Amniotic epithelial cell (primary cell): ENCODE results near the gene RPP14.
"Not testable (repeated sequence)": the region's sequence is repeated elsewhere in the genome, so short reads cannot be mapped to it uniquely, and the experiment has no call there.

Source experiments
- DNase-seq: peaks from one replicate; pipeline ENCODE4 v3.0.0-alpha.2; 2010; ENCODE audit warnings: low read depth

RPP14 gene

DNA sequence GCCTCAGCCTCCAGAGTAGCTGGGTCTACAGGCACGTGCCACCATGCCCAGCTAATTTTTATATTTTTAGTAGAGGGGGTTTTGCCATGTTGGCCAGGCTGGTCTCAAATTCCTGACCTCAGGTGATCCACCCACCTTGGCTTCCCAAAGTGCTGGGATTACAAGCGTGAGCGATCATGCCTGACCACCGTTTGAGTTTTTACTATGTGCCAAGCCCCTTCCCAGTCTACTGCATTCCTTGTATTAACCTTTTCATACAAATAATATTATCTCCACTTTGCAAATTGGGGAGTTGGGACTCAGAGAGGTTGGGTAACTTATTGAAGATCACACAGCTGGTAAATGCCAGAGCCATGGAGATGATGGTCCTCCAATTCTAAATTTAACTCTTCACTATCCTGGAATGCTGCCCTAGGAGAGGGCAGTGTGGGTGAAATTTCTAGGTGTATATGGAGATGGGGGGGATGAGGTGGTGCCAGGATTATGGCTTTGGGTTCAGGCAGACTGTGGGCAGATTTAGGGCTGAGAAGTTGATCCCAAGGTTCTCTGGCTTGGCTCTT, 25.6 kb downstream of the RPP14 start:
- no peak for DNase-seq

DNA sequence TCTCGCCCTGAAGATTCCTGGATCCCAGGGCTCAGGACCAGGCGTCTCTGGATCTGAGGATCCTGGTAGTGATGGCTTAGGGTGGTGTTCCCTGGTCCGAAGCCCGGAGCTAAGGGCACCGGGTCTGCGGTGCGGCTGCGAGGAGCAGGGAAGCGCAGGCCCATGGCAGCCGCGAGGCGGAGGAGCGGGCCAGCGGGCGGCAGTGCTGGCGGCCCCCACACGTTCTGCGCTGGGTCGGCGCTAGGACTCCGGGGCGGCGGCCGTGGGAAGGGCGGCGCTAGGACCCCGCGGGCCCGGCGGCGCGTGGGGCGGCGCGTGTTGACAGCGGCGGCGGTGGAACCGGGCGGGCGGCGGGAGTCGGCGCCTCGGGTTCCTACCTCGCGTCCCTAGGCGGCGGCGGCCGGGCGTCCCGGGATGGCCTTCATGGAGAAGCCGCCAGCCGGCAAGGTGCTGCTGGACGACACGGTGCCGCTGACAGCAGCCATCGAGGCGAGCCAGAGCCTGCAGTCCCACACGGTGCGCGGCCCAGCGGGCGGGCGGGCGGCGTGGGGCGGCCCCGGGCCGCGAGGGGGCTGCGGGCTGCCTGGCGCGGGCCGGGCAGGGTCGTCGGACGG, 26.6 kb downstream of the RPP14 start, which contains the start of gene PXK:
Gene PXK (plus strand): TSS at position 318 of the 614 bp plus-strand sequence. CDS start 97 bp downstream, at position 415.
- DNase-seq, result peak; percentile 71

DNA sequence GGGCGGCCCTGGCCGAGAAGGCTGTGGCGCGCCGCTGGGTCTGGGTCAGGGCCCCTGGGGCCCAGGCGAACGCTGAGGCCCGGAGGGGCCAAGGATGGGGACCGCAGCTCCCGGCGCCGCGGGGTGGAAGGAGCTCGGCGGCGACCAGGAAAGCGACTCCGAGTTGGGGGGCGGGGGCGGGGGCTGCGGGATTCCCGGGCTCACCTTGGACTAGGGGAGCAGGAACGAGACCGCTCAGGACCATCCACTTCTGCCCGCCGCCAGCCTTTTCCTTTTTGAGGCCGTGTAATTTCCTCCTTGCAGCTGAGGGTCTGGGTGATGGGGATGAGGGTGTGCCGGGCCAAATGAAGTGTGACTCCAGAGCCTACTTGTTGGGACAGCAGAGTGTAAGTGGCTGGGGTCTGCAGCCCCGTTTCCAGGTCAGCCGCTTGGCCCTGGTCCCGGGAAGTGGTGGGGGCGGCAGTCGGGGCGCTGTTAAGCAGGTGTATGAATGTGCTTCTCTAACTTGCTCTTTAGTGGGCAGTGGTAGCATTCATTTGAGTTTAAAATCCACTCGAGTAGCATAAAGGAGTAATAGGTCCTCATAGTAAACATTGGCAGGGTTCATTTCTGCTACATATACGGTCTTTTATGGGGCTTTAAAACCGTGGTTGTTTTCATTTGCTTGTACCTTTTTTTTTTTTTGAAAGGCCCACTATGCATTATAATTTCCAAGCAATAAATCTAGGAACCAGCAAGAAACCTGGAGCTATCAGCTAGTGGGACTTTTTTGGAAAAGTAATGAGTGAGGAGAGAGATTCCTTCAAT, 27.4 kb downstream of the RPP14 start:
- DNase-seq, result peak; percentile 46

DNA sequence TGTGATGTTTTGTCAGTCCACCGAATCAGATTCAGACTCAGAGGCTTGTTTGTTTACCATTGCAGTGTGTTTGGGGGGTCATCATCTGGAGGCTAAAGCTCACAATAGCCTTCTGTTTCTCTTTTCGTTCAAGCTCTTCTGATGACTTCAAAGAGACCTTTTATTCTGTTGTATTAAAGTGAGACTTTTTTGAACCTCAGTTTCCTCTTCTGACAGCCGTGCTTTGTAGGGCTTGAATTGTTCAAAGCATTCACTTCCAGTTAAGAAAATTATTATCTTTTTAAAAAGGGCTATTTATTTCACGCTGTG, 27.9 kb downstream of the RPP14 start:
- DNase-seq, result peak; percentile 20

DNA sequence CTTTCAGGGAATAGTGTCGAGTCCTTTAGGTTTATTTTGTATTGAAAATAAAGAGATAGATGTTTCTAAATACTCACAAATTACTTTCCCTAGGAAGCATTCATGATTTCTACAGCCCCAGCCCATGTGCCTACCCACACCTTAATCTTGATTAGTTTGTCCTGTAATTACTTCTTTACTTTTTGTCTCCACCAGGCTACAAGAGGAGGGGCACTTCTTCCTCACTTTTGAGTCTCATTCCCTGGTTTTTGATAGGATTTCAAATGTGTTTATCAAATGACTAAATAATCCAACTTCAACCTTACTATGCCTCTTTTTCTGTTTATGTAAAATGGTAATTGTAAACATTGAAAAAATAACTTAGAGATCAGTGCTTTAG, 28.4 kb downstream of the RPP14 start:
- no peak for DNase-seq

DNA sequence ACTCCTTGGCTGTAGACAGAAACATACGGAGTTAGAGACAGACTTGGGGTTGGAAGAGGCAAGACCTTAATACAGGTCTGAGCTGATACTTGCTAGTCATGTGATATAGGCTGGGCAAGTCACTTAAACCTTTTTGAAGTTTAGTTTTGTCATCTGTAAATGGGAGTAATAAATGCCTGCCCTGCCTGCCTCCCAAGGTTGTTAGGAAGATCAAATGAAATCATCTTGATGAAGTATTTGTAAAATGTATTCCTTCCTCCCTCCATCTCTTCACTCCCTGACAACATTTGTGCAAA, 29.6 kb downstream of the RPP14 start:
- DNase-seq, result no peak

DNA sequence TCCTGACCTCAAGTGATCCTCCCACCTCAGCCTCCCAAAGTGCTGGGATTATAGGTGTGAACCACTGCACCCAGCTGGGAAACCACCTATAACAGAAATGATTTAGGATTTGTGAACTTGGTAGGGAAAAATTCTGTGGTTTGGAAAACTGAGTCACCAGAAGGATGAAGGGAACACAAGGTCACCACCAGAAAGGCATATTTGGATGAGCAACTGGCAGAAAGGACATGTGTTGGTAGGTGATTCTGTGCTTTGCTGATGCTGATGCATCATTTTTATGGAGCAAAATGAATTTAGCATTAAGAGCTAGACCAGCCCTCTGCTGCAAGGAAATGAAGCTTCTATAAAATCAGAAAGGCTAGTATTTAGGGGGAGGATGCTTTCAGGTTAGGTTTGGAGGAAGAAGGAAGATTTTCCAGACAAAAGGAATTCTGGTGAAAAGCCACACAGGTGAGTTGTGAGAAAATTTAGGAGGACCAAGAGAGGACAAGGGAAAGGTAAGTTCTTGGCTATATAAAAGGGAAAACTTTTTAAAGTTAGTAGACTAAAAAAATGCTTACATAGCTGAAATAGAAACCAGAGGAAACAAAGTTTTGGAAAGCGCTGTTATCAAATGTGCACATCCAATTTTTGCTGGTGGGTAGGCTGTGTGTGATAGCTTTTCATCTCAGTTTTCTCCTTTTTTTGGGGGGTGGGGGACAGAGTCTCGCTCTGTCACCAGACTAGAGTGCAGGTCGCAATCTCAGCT, 30.3 kb downstream of the RPP14 start:
- peak; percentile 90 for DNase-seq

DNA sequence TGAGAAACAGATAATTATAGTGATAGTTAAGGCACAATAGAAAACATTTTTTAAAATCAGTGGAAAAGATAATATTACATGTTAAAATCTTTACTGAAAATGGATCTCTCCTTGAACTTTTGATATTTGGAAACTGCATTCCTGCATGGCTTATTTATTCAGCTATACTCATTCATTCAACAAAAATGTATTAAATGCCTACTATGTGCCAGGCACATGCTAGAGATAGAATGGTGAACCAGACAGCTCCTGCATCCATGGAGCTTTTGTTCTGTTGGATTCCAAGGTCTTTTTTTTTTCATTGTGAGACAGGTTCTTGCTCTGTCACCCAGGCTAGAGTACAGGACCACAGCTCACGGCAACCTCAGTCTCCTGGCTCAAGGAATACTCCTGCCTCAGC, 31.1 kb downstream of the RPP14 start:
- DNase-seq, result no peak

DNA sequence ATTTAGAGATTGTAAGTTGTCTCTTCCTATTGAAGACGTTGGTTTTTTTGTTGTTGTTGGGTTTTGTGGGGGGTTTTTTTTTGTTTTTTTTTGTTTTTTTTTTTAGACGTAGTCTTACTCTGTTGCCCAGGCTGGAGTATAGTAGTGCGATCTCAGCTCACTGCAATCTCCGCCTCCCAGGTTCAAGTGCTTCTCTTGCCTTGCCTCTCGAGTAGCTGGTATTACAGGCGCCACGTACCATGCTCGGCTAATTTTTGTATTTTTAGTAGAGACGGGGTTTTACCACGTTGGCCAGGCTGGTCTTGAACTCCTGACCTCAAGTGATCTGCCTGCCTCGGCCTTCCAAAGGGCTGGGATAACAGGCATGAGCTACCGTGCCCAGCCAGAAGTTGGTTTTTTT, 33.1 kb downstream of the RPP14 start:
- not testable (repeated sequence) for DNase-seq

DNA sequence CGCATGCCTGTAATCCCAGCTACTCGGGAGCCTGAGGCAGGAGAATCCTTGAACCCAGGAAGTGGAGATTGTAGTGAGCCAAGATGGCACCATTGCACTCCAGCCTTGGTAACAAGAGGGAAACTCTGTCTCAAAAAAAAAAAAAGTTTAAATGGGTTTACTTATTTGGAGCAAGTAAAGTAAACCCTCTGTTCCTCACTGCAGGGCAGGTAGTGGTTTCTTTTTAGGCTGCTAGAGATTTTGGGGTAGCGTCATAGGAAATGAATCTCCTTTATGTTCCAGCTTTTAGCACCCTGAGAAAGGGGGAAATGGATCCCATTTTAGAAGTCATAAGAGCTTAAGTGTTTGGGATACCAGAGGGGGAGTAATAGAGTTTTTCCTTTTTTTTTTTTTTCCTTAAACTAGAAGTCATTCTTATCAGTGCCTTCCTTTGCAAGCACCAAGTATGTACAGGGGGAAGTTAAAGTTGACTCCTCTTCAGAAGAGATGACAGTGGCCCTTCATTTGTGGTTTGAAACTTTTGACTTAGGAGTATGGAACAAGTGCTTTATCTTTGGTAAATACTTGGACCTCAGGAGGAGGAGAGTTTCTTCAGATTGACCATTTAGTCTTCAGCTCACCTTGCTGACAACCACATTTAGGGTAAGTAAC, 34.7 kb downstream of the RPP14 start:
- DNase-seq, result no peak

DNA sequence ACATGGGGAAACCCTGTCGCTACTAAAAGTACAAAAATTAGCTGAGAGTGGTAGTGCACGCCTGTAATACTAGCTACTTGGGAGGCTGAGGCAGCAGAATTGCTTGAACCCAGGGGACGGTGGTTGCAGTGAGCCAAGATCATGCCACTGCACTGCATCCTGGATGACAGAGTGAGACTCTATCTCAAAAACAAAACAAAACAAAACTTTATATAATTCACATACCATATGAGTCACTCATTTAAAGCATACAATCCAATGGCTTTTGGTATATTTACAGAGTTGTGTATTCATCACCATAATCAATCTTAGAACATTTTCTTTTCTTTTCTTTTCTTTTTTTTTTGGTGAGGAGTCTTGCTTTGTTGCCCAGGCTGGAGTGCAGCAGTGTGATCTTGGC, 35.3 kb downstream of the RPP14 start:
- DNase-seq, result no peak

DNA sequence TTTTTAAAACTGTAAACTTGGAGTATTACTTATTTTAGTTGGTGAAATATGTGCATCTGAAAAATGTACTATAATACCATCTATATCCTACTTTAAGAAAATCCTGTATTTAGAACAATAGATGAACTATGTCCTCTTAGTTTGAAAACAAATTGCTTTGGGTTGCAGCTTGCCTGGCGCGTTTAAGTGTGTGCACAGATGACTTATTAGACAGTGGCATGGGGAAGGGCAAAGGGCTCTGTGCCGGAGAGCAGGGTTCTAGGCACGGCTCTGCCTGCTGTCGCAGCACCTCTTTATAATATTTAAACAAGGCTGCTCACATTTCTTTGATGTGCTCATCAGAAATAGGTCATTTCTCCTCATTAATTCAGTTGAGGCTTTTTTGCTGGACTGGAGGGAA, 36.6 kb downstream of the RPP14 start:
- DNase-seq, result peak; percentile 24

DNA sequence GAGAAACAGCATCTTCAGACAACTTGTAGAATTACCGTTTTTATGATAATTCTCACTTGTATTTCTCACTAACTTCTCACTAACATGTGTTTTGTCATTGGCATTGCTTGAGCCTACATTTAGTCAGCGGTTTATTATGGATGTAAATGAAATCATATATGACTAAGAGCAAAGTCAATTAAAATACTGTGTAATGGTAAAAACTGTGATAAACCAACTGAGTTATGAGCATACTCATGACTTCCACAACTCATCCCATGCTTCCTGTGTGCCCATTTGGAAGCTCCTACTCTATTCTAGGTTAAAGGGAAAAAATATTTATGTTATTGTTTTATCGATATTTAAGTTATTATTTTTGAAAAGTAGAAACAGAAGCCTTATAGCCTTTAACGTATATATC, 39.4 kb downstream of the RPP14 start:
- peak; percentile 19 for DNase-seq

DNA sequence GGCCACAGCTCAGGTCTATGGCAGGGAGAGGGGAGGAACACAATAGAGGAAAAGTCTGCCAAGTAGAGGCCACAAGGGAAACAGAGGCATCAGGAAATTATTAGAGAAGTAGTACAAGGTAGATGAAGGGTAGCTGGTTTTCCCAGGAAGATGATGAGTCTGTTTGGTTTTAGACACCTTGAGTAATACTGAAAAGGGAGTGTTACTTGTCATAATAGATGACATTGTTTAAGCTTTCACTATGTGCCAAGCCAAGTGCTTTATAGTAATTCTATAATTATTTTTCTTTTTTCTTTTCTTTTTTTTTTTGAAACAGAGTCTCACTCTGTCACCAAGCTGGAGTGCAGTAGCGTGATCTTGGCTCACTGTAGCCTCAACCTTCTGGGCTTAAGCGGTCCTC, 40.3 kb downstream of the RPP14 start:
- DNase-seq, result no peak

DNA sequence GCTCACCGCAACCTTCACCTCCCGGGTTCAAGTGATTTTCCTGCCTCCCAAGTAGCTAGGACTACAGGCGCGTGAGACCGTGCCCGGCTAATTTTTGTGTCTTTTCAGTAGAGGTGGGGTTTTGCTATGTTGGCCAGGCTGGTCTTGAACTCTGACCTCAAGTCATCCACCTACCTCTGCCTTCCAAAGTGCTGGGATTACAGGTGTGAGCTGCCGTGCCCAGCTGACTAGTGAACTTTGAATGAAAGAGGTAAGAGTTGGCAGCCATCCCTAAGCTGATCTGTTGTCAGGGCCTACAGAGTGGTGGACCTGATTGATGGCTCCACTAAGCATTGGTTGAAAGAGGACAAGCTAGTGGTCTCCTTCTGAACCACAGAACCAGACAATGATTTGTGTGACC, 41.9 kb downstream of the RPP14 start:
- DNase-seq, result no peak

DNA sequence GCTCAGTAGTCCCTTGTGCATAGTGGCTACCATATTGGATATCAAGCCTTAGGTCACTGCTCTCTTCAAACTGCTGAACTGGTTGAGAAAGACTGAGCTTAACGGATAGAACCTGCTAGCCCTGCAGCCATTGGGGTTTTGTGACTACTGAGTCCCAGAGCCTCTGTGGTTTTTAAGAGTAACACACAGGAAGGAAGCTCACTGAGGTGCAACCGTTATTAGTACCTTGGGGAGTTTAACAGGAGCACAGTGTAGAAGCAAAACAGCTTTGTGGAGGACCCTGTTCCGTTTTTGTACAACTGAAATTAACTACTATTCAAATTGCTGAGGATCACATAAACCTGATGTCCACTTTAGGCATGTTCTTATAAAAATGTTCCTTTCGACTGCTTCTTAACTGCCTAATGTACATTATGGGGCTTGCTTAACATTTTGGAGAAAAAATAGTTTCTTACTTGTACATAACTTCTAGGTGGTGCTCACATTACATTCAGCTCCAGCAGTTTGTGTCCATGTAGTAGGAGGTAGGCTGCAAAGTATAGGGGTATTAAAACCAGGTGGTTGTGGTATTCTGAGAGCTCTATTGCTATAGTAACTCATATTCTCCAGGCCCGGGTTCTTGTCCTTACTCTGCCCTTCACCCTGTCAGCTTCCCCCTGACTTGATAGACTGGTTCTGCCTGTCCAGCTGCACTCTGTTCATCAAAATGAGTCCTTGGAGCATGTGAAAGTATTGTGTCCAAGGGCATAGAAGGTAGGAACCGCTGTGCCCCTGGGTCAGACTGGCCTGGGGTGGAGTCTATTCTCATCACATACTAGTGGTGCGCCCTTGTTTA, 44.0 kb downstream of the RPP14 start:
- no peak for DNase-seq

DNA sequence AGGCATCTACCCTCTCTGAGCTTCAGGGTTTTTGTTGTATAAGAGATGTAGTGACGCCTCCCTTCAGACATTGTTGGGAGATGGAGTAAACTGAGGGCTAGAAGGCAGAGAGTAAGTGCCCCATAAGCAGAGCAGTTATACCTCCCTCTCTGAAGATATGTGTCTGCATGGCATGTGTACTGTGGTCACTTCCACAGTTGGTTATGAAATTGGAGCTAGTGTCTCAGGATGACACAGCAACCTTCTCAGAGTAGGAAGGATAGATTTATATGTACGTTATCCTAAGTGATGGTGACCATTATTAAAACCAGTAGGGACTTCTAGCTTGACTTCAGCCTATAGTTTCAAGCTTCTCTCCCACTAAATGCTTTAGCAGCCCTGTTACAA, 44.6 kb downstream of the RPP14 start:
- peak; percentile 78 for DNase-seq

DNA sequence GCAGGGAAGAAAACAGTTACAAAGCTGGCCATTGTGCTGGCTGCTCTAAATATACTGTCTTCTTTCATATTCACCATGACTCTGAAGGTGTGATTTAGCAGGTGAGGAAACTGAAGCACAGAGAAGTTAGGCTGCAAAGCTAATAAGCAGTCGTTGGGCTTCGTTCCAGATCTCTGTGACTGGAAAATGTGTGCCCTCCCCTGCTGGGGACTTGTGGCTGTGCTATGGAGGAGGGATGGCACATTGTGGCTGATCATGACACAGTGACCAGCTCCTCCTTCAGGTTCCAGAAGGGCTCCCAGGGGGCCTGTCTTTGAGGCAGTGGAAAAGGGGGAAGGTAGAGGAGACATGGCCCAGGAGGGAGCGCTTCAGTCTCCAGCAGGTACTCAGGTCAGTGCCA, 45.9 kb downstream of the RPP14 start:
- DNase-seq, result no peak

DNA sequence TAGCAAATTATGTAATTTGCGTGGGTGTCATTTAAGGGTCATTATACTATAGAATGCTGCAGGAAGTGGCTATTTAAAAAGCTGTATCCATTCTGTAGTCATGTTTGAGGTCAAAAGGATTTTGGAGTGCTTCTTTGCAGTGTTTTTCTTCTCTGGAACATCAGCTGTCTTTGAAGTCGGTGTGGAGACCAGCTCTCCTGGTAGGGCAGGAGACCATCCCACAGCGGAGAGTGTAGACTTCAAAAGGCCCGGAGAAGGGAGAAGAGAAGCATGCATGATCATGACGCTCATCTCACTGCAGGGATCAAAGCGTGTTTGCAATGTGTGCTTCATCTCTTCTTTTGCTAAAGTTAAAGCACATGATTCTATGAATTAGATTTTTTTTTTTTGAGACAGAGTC, 46.6 kb downstream of the RPP14 start:
- no peak for DNase-seq

DNA sequence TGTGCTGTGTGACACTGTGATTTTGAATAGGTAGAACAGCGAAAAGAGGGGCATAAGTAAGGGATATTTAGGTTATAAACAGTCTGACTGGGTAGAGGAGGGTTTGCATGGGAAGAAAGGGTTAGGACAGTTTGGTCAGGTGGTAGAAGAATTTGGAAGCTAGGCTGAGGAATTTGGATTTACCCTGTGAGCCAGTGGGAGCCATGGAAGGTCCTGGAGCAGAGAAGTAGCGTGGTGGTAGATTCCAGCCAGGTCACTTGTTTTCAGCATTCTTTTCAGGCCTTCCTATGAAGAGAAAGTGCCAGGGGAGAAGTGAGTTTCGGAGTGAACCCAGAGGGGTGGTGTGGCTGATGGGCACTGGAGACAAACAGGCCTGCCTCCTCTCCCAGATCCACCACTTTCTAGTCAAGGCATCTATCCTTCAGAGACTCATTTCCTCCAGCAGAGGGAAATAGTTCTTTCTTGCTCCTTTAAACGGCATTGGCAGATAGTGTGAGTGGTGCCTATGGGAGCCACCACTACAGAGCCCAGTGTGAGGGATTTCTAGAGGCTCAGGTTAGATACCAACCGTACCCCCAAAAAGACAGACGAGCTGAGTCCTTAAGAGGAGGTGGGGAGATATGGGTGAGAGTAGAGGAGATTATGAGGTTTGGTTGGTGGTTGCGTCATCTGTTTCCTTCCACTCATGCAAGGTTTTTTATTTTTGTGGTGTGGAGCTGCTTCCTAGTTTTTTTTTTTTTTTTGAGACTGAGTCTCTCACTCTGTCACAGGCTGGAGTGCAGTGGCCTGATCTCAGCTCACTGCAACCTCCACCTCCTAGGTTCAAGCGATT, 47.9 kb downstream of the RPP14 start:
- DNase-seq, result peak; percentile 79

DNA sequence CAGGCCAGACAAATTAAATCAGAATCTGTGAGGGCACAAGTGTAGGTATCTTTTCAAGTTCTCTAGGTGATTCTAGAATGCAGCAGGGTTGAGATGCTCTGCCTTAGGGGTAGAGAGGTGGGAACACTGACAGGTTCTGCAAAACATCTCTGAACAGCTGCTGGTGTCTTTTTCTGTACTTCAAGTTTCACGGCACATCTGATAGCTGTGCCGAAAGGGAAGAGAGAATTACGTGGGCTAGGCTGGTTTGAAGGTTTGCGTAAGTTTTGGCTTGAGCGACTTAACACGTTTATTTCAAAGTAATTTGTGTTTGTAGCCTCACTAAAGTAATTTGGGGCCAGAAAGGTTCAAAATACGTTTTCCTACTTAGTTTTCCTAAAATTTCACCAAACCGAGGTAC, 49.1 kb downstream of the RPP14 start:
- no peak for DNase-seq
